ENCODE results near the gene WNT6. TPM values are rescaled to one million over a fixed set of nuclear protein-coding genes. Genes with fewer than 3 reads are reported as not detected.
A peak's percentile ranks its signal among the peaks of the same experiment; 100 is the strongest.

Gene WNT6
- total RNA-seq, 6 experiments from 2014 or later = not detected

GRCh38 chr2:218850796-218851195 is 8.8 kb upstream of the WNT6 start:
- TF ChIP-seq CTCF (IDR thresholded peaks at IDR 0.05) = no peak
- Mint-ChIP-seq H3K27ac (no peak overlapping the region), H3K36me3 (ENCODE audit: low read depth) (no peaks in the 10 kb centered on the region), H3K27me3 (ENCODE audit: insufficient read depth) (peaks cover 25% of the 10 kb centered on the region), H3K4me3 (no peak overlapping the region), H3K9me3 (no peaks in the 10 kb centered on the region), H3K4me1 (ENCODE audit: low read depth) (peaks cover 16% of the 10 kb centered on the region)
- DNase-seq = no peak

- Mint-ChIP-seq H3K4me1 (ENCODE audit: low read depth) (peaks cover 16% of the 10 kb centered on the region), H3K27me3 (ENCODE audit: insufficient read depth) (peaks cover 29% of the 10 kb centered on the region)
- TF ChIP-seq CTCF (IDR thresholded peaks at IDR 0.05) = no peak
Observed at GRCh38 chr2:218851286-218851685, 8.3 kb upstream of the WNT6 start.

GRCh38 chr2:218852911-218853667 is 6.5 kb upstream of the WNT6 start:
- Mint-ChIP-seq H3K4me1 (ENCODE audit: low read depth) (peaks cover 16% of the 10 kb centered on the region), H3K27me3 (ENCODE audit: insufficient read depth) (peaks cover 43% of the 10 kb centered on the region), H3K9me3 (no peaks in the 10 kb centered on the region), H3K4me3 (no peak overlapping the region), H3K27ac (no peak overlapping the region), H3K36me3 (ENCODE audit: low read depth) (no peaks in the 10 kb centered on the region)
- peak; percentile 17 for DNase-seq
- peak; percentile 90 for TF ChIP-seq CTCF (IDR thresholded peaks at IDR 0.05)

More at GRCh38 chr2:218851286-218851685, 8.3 kb upstream of the WNT6 start:
- H3K4me3 Mint-ChIP-seq = no peak overlapping the region
- no peak overlapping the region for H3K27ac Mint-ChIP-seq
- no peak for DNase-seq
- no peaks in the 10 kb centered on the region for H3K36me3 Mint-ChIP-seq (ENCODE audit: low read depth)
- H3K9me3 Mint-ChIP-seq = no peaks in the 10 kb centered on the region

GRCh38 chr2:218853766-218854165 is 5.8 kb upstream of the WNT6 start:
- no peaks in the 10 kb centered on the region for H3K9me3 Mint-ChIP-seq
- H3K27ac Mint-ChIP-seq = no peak overlapping the region
- DNase-seq = peak; percentile 15
- H3K4me1 Mint-ChIP-seq (ENCODE audit: low read depth) = peaks cover 16% of the 10 kb centered on the region
- peaks cover 49% of the 10 kb centered on the region for H3K27me3 Mint-ChIP-seq (ENCODE audit: insufficient read depth)
- no peak overlapping the region for H3K4me3 Mint-ChIP-seq
- no peaks in the 10 kb centered on the region for H3K36me3 Mint-ChIP-seq (ENCODE audit: low read depth)
- TF ChIP-seq CTCF (IDR thresholded peaks at IDR 0.05) = no peak

- no peak overlapping the region for H3K4me3 Mint-ChIP-seq
- H3K4me1 Mint-ChIP-seq (ENCODE audit: low read depth) = peaks cover 16% of the 10 kb centered on the region
- DNase-seq = no peak
- no peaks in the 10 kb centered on the region for H3K36me3 Mint-ChIP-seq (ENCODE audit: low read depth)
- H3K27ac Mint-ChIP-seq = no peak overlapping the region
- no peaks in the 10 kb centered on the region for H3K9me3 Mint-ChIP-seq
- TF ChIP-seq CTCF (IDR thresholded peaks at IDR 0.05) = no peak
- H3K27me3 Mint-ChIP-seq (ENCODE audit: insufficient read depth) = peaks cover 55% of the 10 kb centered on the region
Observed at GRCh38 chr2:218854860-218855259, 4.7 kb upstream of the WNT6 start.

All from HFFc6 (cell line).